ENCODE data around the gene IZUMO1. TPM values are rescaled to one million over a fixed set of nuclear protein-coding genes. Genes with fewer than 3 reads are reported as not detected.

The IZUMO1 gene
- total and polyA plus RNA-seq, 2 of the 8 experiments (the other 6 are each of a cell fraction or from before 2014, with no cell fraction given) = 0.33 to 1.8 TPM

GRCh38 chr19:48720613-48721296 lies 26.0 kb downstream of the IZUMO1 start (continued):
- TF ChIP-seq CHD7 (IDR thresholded peaks at IDR 0.05; ENCODE audit: insufficient replicate concordance, low read length) = no peak
- no peak for TF ChIP-seq SUZ12 (IDR thresholded peaks at IDR 0.05; ENCODE audit: low read length)
- TF ChIP-seq BCL11A (IDR thresholded peaks at IDR 0.05; ENCODE audit: low read depth in 2 of 2, low read length in 2 of 2) = no peak
- TF ChIP-seq TEAD4 (IDR thresholded peaks at IDR 0.05; ENCODE audit: low read depth, low read length) = peak; percentile 82
- no peak for TF ChIP-seq GTF2F1 (IDR thresholded peaks at IDR 0.05; ENCODE audit: borderline replicate concordance, low read depth, low read length)
- TF ChIP-seq KDM1A (IDR thresholded peaks at IDR 0.05; ENCODE audit: borderline replicate concordance, low read length) = no peak
- no peak for TF ChIP-seq BACH1 (IDR thresholded peaks at IDR 0.05; ENCODE audit: low read length)
- no peak for TF ChIP-seq SRF (IDR thresholded peaks at IDR 0.05; ENCODE audit: low read depth, low read length)
- TF ChIP-seq KDM5A (IDR thresholded peaks at IDR 0.05; ENCODE audit: low read length) = no peak
- no peak; the same call in 1 of the 2 replicates for TF ChIP-seq POLR2AphosphoS5 (IDR thresholded peaks at IDR 0.05; ENCODE audit: low read depth, low read length)
- no peak for TF ChIP-seq CEBPB (IDR thresholded peaks at IDR 0.05; ENCODE audit: low read depth, low read length)
- no peak for TF ChIP-seq TCF12 (IDR thresholded peaks at IDR 0.05; ENCODE audit: low read depth, low read length)
